GM18907 (cell line): Measurements from ENCODE around the gene CLEC11A.

Experiments used
- ATAC-seq: cut with Tn5 transposase; IDR thresholded peaks from one replicate; pipeline ENCODE4 v1.9.1; 2021; ENCODE audit warnings: mild to moderate bottlenecking, moderate library complexity; ENCODE audit not compliant: unreplicated experiment

The CLEC11A gene

DNA sequence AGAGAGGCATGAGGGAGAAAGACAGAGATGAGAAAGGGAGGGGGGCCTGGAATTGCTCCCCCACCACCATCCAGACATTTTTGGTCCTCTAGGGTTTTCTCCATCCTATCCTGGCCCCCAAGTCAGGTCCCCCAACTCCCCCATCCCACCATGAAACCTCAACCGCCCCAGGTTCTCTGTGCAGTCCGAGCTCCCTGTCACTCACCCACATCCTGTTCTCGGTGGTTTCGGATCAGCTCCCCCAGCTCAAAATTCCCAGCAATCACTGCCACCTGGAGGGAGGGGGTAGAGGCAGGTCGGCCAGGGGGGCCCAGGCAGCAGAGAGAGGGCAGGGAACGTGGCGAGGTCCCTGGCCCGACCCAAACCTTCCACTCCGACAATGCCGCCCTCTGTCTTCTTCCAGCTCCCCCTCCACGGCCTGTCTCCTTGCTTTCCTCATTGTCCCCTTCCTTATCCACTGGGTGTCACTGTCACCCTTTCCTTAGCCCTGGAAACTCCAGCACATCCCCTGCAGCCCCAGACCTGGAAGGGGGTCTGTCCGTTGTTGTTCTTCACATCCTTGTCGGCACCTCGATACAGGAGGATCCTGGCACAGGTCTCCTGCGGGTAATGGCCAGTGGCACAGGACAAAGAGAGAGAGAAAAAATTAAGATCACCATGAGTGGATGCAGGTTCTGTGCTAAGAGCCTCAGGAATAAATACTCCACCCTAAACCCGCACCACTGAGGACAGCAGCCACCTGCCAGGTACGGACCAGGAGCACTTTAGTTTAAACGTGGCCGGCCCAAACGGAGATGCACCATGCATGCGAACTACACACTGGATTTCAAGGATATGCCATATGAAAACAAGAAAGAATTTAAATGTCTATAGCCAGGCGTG is 19.0 kb upstream of the CLEC11A start:
- no peak for ATAC-seq

DNA sequence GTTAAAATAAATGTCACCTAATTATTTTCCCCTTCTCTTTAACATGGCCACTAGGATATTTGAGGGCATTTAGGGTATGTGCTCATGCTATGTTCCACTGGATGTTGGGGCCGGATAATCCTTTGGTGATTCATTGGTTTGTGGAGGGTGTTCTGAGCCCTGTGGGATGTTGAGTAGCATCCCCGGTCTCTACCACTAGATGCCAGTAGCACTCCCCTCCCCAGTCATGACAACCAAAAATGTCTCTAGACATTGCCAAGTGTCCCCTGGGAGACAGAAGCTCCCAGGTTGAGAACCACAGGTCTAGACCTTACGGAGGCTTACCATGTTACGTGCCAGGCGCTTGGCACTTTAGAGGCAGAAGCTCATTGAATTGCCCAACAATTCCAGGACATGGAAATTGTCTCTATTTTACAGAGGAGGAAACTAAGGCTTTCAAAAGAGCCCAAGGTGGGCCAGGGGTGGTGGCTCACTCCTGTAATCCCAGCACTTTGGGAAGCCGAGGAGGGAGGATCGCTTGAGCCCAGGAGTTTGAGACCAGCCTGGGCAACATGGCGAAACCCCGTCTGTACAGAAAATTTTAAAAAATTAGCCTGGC is 17.6 kb upstream of the CLEC11A start:
- ATAC-seq = no peak

GRCh38 chr19:50706387-50706786 is 16.8 kb upstream of the CLEC11A start:
- no peak for ATAC-seq

DNA sequence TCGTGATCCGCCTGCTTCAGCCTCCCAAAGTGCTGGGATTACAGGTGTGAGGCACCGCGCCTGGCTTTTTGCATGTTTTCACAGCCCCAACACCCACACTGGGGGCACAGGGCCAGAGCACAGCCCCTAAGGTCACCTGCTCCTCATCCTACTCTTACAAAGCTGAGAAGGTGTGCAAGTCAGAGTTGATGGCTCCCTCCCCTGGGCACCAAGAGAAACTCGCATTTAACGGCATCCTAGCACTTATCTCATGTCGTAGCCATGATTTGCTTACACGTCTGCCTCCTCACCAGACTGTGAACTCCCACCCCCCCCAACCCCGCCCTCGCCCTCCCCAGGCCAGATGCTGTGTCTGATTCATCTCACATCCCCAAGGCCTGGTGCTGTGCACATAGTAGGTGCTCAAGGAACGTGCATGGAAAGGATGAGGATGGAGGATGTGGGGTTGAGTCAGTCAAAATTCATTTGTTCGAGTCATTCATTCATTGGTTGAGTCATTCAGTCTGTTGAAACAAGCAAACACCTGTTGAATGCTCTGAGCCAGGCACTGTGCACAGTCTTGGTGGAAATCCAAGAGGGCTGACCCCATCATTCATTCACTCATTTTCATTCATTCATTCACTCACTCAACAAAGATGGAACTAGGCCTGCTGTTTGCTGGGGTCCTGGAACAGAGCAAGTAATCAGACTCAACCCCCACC is 14.8 kb upstream of the CLEC11A start:
- no peak for ATAC-seq

DNA sequence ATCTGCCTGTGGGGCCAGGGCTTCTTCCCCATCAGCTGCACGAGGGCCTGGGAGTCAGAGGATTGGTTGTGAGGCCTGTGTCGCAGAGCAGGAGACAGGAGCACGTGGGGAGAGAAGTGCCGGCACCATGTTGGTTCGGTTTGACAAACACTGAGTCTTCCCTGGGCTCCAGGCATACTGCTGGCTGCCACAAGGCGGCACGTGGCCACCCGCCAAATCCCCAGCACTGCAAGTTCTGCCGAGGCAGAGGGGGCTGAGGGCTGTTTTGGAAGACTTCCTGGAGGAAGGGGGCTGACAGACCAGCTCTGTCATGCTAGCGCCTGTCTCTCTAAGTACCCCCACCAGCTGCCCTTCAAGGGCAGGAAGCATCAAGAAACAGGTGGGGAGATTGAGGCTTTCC is 13.1 kb upstream of the CLEC11A start:
- no peak for ATAC-seq

- ATAC-seq = no peak
Measured at GRCh38 chr19:50710612-50711011, 12.6 kb upstream of the CLEC11A start.

GRCh38 chr19:50711196-50711595 is 12.0 kb upstream of the CLEC11A start:
- no peak for ATAC-seq

DNA sequence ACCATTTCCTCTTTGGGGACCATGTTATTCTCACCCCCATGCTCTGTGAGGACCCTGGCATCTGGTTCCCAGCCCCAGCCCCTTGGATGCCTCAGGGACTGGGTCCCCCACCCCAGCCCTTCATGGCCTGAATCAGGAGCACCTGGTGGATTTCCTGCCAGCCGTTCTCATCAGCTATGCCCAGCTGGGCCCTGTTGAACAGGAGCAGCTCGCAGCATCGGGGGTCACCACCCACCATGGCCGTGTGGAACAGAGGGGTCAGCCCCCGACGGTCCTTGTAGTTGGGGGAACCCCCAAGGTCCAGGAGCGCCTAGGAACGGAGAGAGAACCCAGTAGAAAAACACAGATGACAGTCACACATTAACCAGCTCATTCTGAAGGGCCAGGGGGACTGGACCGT is 11.4 kb upstream of the CLEC11A start:
- ATAC-seq = no peak

- ATAC-seq = no peak
Measured at GRCh38 chr19:50712833-50713232, 10.3 kb upstream of the CLEC11A start.

GRCh38 chr19:50713556-50714236 is 9.5 kb upstream of the CLEC11A start:
- ATAC-seq = no peak

- no peak for ATAC-seq
Measured at GRCh38 chr19:50716178-50717025, 6.8 kb upstream of the CLEC11A start.

GRCh38 chr19:50717026-50717723 is 6.0 kb upstream of the CLEC11A start:
- no peak for ATAC-seq

DNA sequence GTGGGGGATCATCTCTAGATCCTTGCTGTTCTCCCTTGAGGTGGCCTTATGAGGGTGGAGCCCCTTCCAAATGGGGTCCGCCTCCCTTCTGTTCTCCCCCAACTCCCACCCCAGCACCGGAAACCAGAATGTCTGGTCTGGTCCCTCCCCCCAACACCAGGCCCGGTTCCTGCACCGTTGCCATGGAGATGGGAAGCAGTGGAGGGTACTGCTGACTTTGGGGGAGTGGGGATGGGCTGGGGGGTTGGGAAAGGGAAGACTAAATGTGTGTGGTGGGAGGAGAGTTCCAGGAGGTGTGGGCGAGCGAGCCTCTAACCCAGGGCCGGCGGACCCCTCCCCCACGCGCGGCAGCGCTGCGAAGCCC is 5.3 kb upstream of the CLEC11A start:
- ATAC-seq = no peak

DNA sequence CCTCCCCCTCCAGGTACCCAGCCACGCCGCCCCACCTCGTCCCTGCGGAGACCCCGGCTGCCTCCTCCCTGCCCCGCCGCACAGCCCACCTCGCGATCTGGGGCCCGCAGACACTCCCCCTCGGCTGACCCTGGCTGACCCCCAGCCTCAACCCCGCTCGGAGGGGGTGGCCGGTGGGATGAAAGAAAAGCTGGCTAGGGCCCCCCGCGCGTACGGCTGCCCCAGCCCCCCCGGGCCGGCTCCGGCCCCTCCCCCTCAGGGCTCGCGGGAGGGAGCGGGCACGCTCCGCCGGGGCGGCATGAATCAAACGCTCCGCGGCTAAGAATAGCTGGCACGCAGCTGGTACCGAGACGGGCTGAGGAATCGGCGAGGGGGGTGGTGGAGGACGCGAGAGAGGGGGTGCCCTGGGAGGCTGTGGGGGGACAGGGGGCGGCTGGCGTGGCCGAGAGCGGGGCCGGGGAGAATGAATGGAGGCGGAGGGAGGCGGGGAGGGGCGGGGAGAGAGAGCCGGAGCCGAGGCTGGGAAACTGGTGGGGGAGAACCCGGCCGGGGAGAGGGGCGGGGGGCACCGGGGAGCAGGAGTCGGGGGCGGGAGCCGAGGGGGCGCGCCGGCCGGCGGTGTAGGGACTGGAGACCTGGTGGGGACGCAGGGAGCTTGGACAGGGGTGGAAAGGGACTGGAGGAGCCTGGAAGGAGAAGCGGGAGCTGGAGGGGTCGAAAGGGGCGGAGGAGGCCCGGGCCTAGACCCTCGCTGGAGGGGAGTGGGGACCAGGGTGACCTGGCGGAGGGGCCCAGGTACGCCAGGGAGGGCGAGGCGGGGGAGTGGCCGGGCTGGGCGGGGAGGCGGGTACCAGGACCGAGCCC is 4.7 kb upstream of the CLEC11A start:
- no peak for ATAC-seq

DNA sequence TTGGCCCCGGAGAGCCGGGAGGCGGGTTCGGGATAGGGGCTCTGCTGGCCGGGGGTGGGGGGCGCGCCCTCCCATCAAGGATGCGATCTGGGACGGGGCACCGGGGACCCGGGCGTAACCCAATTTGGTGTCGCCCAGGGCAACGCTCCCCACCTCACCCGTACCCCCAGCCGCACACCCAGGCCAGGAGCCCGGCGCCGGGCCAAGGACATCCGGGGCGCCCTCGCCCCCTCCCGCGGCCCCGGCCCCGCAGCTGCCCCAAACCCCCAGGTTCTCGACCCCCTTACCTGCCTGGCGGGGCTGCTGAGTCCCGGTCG is 4.1 kb upstream of the CLEC11A start:
- ATAC-seq = no peak

GRCh38 chr19:50719566-50719965 is 3.6 kb upstream of the CLEC11A start, which contains the start of gene SHANK1:
Gene SHANK1 (minus strand): TSS chr19:50719802. CDS start chr19:50716919, 2,883 bp downstream.
- ATAC-seq = no peak

DNA sequence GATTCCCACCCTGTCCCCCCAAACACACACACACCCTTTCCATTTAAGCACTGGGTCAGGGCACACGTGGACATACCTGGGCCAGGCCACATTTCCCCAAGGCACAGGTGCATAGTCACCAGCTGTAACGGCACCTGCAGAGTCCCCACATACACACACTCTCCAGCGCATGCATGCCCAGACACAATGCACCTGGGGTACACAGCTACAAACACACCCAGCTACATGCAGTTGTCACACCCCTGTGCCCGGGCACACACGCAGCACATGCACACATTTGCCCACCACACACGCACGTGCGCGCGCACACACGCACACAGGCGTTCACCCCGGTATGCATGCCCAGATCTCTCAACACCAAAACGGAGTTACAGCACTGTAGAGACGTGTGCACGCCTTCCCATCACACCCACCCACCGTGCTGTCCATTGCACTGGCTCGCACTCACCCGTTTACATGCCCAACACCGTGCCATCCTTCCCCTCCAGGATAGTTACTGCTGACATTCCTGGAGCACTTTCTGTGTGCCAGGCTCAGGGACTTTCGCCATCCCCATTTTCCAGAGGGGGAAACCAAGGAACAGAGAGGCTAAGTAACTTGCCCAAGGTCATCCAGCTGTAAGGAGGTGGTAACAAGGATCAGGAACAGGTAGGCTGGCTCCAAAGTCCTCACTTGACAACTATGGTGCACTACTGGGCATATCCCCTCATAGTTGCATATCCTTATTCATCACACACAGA is 2.8 kb upstream of the CLEC11A start:
- no peak for ATAC-seq

- no peak for ATAC-seq
Measured at GRCh38 chr19:50720921-50721381, 2.2 kb upstream of the CLEC11A start.
